ENCODE results near the gene AMOT. TPM values are rescaled to one million over a fixed set of nuclear protein-coding genes. Genes with fewer than 3 reads are reported as not detected.

AMOT gene
- total and polyA plus RNA-seq, 8 donors, result 1.4 to 12.5 (median 4.9) TPM; not detected in 1

DNA sequence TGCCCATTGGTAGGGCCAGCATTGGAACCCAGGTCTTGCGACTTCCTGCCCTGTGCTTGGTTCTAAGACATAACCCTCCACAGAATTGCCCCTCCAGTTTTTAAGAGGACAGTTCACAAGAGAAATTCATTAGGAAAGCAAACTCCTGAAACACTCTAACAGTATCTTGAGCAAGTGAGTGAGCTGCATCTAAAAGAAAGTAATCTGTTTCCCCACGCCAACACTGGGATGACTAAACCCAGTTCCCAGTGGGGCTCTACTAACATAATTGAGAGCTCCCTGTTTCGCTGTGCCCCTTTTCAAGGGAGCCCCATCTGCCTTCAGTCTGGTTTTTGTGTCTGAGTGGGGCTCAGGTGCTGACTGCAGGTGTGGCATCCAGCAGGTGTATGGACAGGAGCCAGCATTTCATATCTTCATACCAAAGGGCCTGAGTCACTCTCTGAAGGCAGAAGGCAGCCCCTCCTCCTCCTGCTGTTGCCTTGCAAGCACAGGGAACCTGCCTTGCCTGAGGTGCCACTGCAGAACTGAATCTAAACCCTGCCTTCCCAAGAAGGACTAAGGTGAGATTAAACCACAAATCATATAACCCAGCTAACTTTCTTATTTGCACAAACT lies 8.0 kb downstream of the AMOT start:
- Histone ChIP-seq H3K27ac (peak overlapping the region in 4 of 5 donors; percentile 15 to 53 (median 42)), H3K9me3 (no peaks in the 10 kb centered on the region), H3K4me1 (peaks cover 0 to 15% (median 3%) of the 10 kb centered on the region in 4 donors), H3K36me3 (no peaks in the 10 kb centered on the region), H3K27me3 (peaks cover 0 to 2% (median 0%) of the 10 kb centered on the region in 3 donors), H3K4me3 (no peak overlapping the region)
- peak; percentile 80 to 90 for DNase-seq
- 37 to 50% (median 43%) methylated on average over 3 of the region's 3 CpGs for WGBS, 5 donors
- TF ChIP-seq POLR2A (IDR thresholded peaks at IDR 0.05), result no peak
- peak in 2 of 3 donors; percentile 15 to 34 for TF ChIP-seq POLR2AphosphoS5 (IDR thresholded peaks at IDR 0.05)
- TF ChIP-seq EP300 (IDR thresholded peaks at IDR 0.05), result no peak
- TF ChIP-seq, protein P1, sequence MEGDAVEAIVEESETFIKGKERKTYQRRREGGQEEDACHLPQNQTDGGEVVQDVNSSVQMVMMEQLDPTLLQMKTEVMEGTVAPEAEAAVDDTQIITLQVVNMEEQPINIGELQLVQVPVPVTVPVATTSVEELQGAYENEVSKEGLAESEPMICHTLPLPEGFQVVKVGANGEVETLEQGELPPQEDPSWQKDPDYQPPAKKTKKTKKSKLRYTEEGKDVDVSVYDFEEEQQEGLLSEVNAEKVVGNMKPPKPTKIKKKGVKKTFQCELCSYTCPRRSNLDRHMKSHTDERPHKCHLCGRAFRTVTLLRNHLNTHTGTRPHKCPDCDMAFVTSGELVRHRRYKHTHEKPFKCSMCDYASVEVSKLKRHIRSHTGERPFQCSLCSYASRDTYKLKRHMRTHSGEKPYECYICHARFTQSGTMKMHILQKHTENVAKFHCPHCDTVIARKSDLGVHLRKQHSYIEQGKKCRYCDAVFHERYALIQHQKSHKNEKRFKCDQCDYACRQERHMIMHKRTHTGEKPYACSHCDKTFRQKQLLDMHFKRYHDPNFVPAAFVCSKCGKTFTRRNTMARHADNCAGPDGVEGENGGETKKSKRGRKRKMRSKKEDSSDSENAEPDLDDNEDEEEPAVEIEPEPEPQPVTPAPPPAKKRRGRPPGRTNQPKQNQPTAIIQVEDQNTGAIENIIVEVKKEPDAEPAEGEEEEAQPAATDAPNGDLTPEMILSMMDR (IDR thresholded peaks at IDR 0.05), result no peak
- intact Hi-C loops (cut with DNase I; ENCODE audit: low total_unique reads), result no loop called here

DNA sequence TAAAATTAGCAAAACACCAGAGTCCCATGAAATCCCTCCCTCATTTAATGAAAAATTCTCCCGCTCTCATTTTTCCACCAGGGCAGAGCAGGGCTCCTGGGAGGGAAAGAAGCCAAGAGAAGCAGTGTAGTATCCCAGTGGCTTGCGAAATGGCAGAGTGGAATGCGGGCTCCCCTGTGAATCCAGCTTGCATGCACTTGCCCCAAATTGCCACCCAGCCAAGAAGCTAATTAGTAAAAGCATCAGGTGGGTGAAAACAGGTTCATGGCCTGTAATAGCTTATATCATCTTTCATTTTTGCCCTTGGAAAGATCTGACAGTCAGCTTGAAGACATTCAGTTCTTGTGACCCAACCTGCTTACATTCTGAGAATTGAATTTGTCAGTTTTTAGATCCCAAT lies 10.1 kb downstream of the AMOT start:
- no peak for DNase-seq
- 54 to 100% (median 76%) methylated on average over 3 of the region's 3 CpGs for WGBS, 5 donors
- Histone ChIP-seq H3K4me1 (peaks cover 0 to 15% (median 3%) of the 10 kb centered on the region in 4 donors), H3K9me3 (no peaks in the 10 kb centered on the region), H3K27ac (no peak overlapping the region), H3K4me3 (no peak overlapping the region), H3K27me3 (peaks cover 0 to 2% (median 0%) of the 10 kb centered on the region in 3 donors), H3K36me3 (no peaks in the 10 kb centered on the region)
- no peak for TF ChIP-seq POLR2A (IDR thresholded peaks at IDR 0.05)
- TF ChIP-seq EP300 (IDR thresholded peaks at IDR 0.05), result no peak
- TF ChIP-seq, protein P1 (IDR thresholded peaks at IDR 0.05), result no peak
- no peak for TF ChIP-seq POLR2AphosphoS5 (IDR thresholded peaks at IDR 0.05)
- intact Hi-C loops (cut with DNase I; ENCODE audit: low total_unique reads), result no loop called here

DNA sequence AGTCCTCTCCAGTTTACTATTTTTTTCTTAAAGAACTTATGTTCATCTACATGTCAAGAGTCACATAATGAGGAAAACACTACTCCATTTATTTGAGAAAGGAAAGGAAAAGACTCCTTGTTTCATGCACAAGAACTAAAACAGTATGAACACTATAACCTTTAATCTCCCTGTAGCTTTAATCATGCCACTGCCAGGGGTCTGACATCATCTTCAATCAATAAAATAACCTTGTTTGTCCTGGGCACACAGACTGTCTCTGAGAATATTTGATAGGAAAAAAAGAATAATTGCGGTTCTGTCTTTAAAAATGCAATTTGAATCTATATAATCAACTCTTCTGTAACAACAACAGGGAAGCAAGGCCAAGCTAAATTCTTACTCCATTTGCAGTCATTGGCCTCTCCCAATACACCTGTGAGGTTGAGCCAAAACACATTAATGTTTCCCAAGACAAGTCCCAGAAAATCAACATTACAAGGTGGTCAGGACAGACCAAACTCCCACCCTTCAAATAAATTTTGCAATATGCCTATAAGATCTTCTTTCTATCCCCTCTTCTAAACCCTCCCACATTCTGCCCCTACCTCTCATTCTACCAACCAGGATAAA lies 13.2 kb downstream of the AMOT start:
- WGBS, 5 donors, result 48 to 80% (median 66%) methylated on average over 1 of the region's 1 CpG
- intact Hi-C loops (cut with DNase I; ENCODE audit: low total_unique reads), result no loop called here
- no peak overlapping the region for H3K4me3 ChIP-seq
- H3K4me1 ChIP-seq, result peaks cover 0 to 3% (median 0%) of the 10 kb centered on the region in 4 donors
- no peaks in the 10 kb centered on the region for H3K36me3 ChIP-seq
- peaks cover 0 to 9% (median 0%) of the 10 kb centered on the region in 3 donors for H3K27me3 ChIP-seq
- no peak overlapping the region for H3K27ac ChIP-seq
- DNase-seq, result no peak
- TF ChIP-seq, protein P1 (IDR thresholded peaks at IDR 0.05), result no peak
- no peak for TF ChIP-seq EP300 (IDR thresholded peaks at IDR 0.05)
- no peak for TF ChIP-seq POLR2AphosphoS5 (IDR thresholded peaks at IDR 0.05)
- no peak for TF ChIP-seq POLR2A (IDR thresholded peaks at IDR 0.05)
- no peaks in the 10 kb centered on the region for H3K9me3 ChIP-seq

DNA sequence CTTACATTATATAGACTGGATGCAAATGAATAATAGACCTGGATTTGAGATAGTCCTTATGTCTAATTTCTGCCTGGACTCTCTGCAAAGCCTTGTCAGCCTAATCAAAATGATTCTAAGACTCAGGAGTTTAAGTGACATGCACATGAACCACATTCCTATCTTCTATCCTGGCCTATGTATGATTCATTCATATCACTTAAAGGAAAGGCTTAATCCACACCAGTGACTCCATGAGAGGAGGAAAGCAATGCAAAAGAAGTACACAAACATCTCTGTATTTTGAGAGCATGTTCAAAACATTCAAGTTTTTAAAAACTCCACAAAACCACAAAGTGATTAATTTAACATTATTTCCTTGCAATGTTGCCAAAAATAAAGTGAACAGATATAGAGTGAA lies 14.6 kb downstream of the AMOT start:
- no peak overlapping the region for H3K4me3 ChIP-seq
- TF ChIP-seq POLR2A (IDR thresholded peaks at IDR 0.05) (no peak), POLR2AphosphoS5 (IDR thresholded peaks at IDR 0.05) (no peak), EP300 (IDR thresholded peaks at IDR 0.05) (no peak)
- TF ChIP-seq, protein P1 (IDR thresholded peaks at IDR 0.05), result no peak
- no peak overlapping the region for H3K27ac ChIP-seq
- no peak for DNase-seq
- H3K9me3 ChIP-seq, result no peaks in the 10 kb centered on the region
- peaks cover 0 to 4% (median 0%) of the 10 kb centered on the region in 4 donors for H3K36me3 ChIP-seq
- intact Hi-C loops (cut with DNase I; ENCODE audit: low total_unique reads), result no loop called here
- no peaks in the 10 kb centered on the region for H3K4me1 ChIP-seq
- H3K27me3 ChIP-seq, result peaks cover 0 to 10% (median 0%) of the 10 kb centered on the region in 3 donors

Measured in stomach (tissue), 9 donors.